Stimulated activated naive B cell treated with anti-CD40 and anti-IgM and Interleukin-4, amounts not matched to agents 10 μg/mL and 1 μg/mL and 100 μg/mL, for 72 hours (primary cell): Measurements from ENCODE around the gene MTCH1.
A peak's percentile ranks its signal among the peaks of the same experiment; 100 is the strongest.
"Not testable (repeated sequence)": the region's sequence is repeated elsewhere in the genome, so short reads cannot be mapped to it uniquely, and the experiment has no call there.

Source experiments
- ATAC-seq, 2 donors: fragments of 150-1000 bp; cut with Tn5 transposase; replicated peaks; 2 replicates each; pipeline ENCODE4 v1.10.0; 2021; ENCODE audit warnings: moderate library complexity in 1 of 2
- DNase-seq: peaks from one replicate; pipeline ENCODE4 v3.0.0; 2021
- H3K27ac Mint-ChIP-seq: one replicate; pipeline ENCODE4 v1.8.0; 2022; ENCODE audit warnings: mild to moderate bottlenecking, mixed read lengths
- H3K27me3 Mint-ChIP-seq, 2 donors: one replicate each; pipeline ENCODE4 v1.8.0; 2022; ENCODE audit warnings: mixed read lengths in 2 of 2
- H3K36me3 Mint-ChIP-seq, 2 donors: one replicate each; pipeline ENCODE4 v1.8.0; 2022; ENCODE audit warnings: mixed read lengths in 2 of 2, mild to moderate bottlenecking in 1 of 2
- H3K4me1 Mint-ChIP-seq, 2 donors: one replicate each; pipeline ENCODE4 v1.8.0; 2022; ENCODE audit warnings: mixed read lengths in 2 of 2, mild to moderate bottlenecking in 1 of 2
- H3K4me3 Mint-ChIP-seq, 2 donors: one replicate each; pipeline ENCODE4 v1.8.0; 2022; ENCODE audit warnings: mild to moderate bottlenecking in 2 of 2, mixed read lengths in 2 of 2, moderate library complexity in 1 of 2
- H3K9me3 Mint-ChIP-seq, 2 donors: one replicate each; pipeline ENCODE4 v1.8.0; 2022; ENCODE audit warnings: mixed read lengths in 2 of 2, mild to moderate bottlenecking in 1 of 2

MTCH1 gene

DNA sequence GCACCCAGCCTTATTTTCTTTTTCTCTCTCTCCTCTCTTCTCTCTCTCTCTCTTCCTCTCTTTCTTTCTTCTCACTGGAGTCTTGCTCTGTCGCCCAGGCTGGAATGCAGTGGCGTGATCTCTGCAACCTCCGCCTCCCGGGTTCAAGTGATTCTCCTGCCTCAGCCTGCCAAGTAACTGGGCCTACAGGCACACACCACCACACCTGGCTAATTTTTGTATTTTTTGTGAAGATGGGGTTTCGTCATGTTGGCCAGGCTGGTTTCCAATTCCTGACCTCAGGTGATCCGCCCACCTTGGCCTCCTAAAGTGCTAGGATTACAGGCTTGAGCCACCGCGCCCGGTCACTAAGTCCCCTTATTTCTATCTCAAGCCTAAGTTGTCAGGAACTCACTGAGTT lies 36.9 kb downstream of the MTCH1 start:
- ATAC-seq, H3K27ac Mint-ChIP-seq, H3K4me3 Mint-ChIP-seq, H3K36me3 Mint-ChIP-seq, DNase-seq, H3K27me3 Mint-ChIP-seq, H3K9me3 Mint-ChIP-seq: not testable (repeated sequence)
- H3K4me1 Mint-ChIP-seq = peaks cover 15 to 21% of the 10 kb centered on the region in 2 donors

DNA sequence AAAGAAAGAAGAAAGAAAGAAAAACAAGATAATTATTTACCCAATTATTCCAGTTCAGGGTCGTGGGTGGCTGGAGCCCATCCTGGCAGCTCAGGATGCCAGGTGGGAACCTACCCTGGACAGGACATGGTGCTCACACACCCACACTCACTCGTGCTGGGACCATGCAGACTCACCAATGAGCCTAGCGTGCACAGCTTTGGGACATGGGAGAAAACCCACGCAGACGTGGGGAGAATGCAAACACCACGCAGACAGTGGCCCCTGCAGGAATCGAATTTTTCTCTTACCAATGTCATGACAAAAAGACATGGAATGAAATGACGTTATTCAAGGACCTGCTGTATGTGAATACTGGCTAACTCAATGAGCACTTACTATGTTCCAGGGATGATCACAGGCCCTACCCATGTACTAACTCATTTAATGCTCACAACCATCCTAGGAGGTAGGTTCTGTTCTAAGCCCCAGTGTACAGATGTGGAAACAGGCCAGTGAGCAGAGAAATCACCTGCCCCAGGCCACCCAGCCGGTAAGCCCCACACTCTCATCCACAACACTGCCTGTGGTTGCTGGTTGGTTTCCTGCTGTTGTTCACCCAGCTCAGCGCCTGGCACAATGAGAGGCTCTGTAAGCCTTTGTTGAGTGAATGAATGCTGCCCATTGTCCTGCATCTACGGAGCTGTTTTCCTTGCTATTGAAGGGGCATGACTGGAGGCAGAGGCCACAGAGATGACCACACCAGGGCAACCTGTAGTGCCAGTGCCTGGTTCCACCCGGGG lies 38.2 kb downstream of the MTCH1 start:
- Mint-ChIP-seq H3K36me3 (no peaks in the 10 kb centered on the region), H3K27ac (peak overlapping the region; percentile 74), H3K4me1 (peaks cover 17 to 21% of the 10 kb centered on the region in 2 donors), H3K27me3 (no peaks in the 10 kb centered on the region), H3K4me3 (no peak overlapping the region), H3K9me3 (no peaks in the 10 kb centered on the region)
- DNase-seq (no peak), ATAC-seq (peak; percentile 69 to 75)

GRCh38 chr6:36946526-36946925 lies 39.5 kb downstream of the MTCH1 start:
- peaks cover 17 to 21% of the 10 kb centered on the region in 2 donors for H3K4me1 Mint-ChIP-seq
- ATAC-seq = no peak
- H3K4me3 Mint-ChIP-seq = no peak overlapping the region
- no peaks in the 10 kb centered on the region for H3K27me3 Mint-ChIP-seq
- no peak for DNase-seq
- H3K27ac Mint-ChIP-seq = no peak overlapping the region
- H3K9me3 Mint-ChIP-seq = no peaks in the 10 kb centered on the region
- no peaks in the 10 kb centered on the region for H3K36me3 Mint-ChIP-seq

- no peak overlapping the region for H3K4me3 Mint-ChIP-seq
- H3K9me3 Mint-ChIP-seq = no peaks in the 10 kb centered on the region
- H3K27me3 Mint-ChIP-seq = peaks cover 3 to 4% of the 10 kb centered on the region in 2 donors
- DNase-seq = no peak
- no peak for ATAC-seq
- no peaks in the 10 kb centered on the region for H3K36me3 Mint-ChIP-seq
- no peak overlapping the region for H3K27ac Mint-ChIP-seq
- peaks cover 17 to 21% of the 10 kb centered on the region in 2 donors for H3K4me1 Mint-ChIP-seq
Observed at GRCh38 chr6:36945301-36945700, 40.7 kb downstream of the MTCH1 start.

DNA sequence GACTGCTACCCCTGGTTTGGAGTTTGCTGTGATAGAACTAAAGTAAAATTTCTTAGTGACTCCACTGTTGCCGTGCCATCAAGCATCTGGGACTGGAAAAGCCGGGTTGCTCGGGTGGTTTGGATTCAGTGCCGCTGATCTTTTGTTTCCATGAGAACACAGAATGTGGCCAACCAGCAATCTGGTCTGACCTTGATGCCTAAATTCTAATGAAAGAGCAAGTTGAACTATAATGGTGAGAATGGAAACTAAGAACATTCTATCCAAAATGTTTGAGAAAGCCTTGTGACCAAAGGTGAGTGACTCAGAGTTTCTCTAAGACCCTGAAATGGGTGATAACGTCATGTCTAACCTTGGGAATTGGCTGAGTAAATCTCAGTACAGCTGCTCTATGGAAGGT lies 41.3 kb downstream of the MTCH1 start:
- Mint-ChIP-seq H3K4me1 (peaks cover 17 to 21% of the 10 kb centered on the region in 2 donors), H3K36me3 (no peaks in the 10 kb centered on the region), H3K27ac (no peak overlapping the region), H3K27me3 (peaks cover 9 to 10% of the 10 kb centered on the region in 2 donors), H3K9me3 (no peaks in the 10 kb centered on the region), H3K4me3 (no peak overlapping the region)
- DNase-seq = no peak
- no peak for ATAC-seq

DNA sequence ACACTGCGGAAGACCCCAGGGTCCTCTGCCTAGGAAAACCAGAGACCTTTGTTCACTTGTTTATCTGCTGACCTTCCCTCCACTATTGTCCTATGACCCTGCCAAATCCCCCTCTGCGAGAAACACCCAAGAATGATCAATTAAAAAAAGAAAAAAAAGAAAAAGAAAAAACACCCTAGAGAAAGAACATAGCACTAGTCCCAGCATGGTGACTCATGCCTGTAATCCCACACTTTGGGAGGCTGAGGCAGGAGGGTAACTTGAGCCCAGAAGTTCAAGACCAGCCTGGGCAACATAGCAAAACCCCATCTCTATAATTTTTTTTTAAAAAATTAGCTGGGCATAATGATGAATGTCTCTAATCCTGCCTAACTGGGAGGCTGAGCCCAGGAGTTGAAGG lies 43.7 kb downstream of the MTCH1 start:
- DNase-seq, H3K27ac Mint-ChIP-seq, H3K36me3 Mint-ChIP-seq, H3K4me3 Mint-ChIP-seq, H3K9me3 Mint-ChIP-seq, ATAC-seq: not testable (repeated sequence)
- H3K4me1 Mint-ChIP-seq = peaks cover 12 to 16% of the 10 kb centered on the region in 2 donors
- peaks cover 17 to 19% of the 10 kb centered on the region in 2 donors for H3K27me3 Mint-ChIP-seq

- ATAC-seq = not testable (repeated sequence)
- H3K4me1 Mint-ChIP-seq = peaks cover 11 to 16% of the 10 kb centered on the region in 2 donors
- peaks cover 17 to 19% of the 10 kb centered on the region in 2 donors for H3K27me3 Mint-ChIP-seq
Observed at GRCh38 chr6:36941561-36941960, 44.4 kb downstream of the MTCH1 start.

DNA sequence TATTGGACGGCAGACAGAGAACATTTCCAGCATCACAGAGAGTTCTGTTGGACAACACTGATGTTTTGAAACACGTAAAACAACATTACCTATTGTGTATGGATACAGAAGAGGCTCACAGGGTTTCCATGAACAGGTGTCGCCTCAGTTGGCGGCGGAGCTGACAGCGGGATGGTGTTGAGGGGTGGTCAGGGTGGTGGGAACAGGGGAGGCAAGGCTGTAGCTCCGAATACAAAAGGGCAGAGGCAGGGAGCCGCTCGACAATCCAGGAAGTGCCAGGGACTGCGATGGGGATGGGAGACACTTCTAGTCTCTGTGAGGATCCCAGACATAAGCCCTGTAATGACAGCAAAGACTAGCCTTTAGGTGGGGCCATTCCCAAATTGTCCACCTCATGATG lies 46.0 kb downstream of the MTCH1 start:
- peaks cover 11 to 21% of the 10 kb centered on the region in 2 donors for H3K4me1 Mint-ChIP-seq
- H3K27me3 Mint-ChIP-seq = peaks cover 17 to 19% of the 10 kb centered on the region in 2 donors
- H3K36me3 Mint-ChIP-seq = no peaks in the 10 kb centered on the region
- no peaks in the 10 kb centered on the region for H3K9me3 Mint-ChIP-seq
- ATAC-seq = no peak
- DNase-seq = no peak
- no peak overlapping the region for H3K27ac Mint-ChIP-seq
- H3K4me3 Mint-ChIP-seq = no peak overlapping the region

More at GRCh38 chr6:36941561-36941960, 44.4 kb downstream of the MTCH1 start:
- H3K27ac Mint-ChIP-seq, H3K36me3 Mint-ChIP-seq, H3K4me3 Mint-ChIP-seq, DNase-seq, H3K9me3 Mint-ChIP-seq: not testable (repeated sequence)

- not testable (repeated sequence) for H3K4me3 Mint-ChIP-seq, H3K9me3 Mint-ChIP-seq, H3K36me3 Mint-ChIP-seq, DNase-seq, ATAC-seq, H3K27ac Mint-ChIP-seq
- Mint-ChIP-seq H3K27me3 (peaks cover 17 to 19% of the 10 kb centered on the region in 2 donors), H3K4me1 (peaks cover 6 to 13% of the 10 kb centered on the region in 2 donors)
Observed at GRCh38 chr6:36939005-36939404, 47.0 kb downstream of the MTCH1 start.

DNA sequence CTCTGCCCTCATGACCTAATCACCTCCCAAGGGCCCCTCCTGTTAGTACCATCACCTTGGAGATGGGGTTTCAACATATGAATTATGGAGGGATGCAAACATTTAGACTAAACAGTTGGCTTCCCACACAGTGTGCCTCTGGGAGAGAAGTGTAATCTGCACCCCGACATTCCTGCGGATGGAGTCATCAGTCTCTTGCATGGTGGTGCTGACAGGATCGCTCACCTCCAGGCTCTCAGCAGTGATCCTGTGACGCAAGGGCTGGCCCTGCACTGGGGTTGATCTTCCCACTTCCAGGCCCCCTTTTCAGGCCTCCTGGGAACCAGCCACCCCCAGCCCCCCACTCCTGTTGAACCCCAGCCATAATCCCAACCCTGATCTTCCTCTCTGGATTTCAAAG lies 47.5 kb downstream of the MTCH1 start:
- ATAC-seq (no peak), DNase-seq (no peak)
- no peak overlapping the region for H3K27ac Mint-ChIP-seq
- H3K4me3 Mint-ChIP-seq = no peak overlapping the region
- H3K9me3 Mint-ChIP-seq = no peaks in the 10 kb centered on the region
- peaks cover 3 to 10% of the 10 kb centered on the region in 2 donors for H3K4me1 Mint-ChIP-seq
- H3K36me3 Mint-ChIP-seq = no peaks in the 10 kb centered on the region
- peaks cover 17 to 19% of the 10 kb centered on the region in 2 donors for H3K27me3 Mint-ChIP-seq

DNA sequence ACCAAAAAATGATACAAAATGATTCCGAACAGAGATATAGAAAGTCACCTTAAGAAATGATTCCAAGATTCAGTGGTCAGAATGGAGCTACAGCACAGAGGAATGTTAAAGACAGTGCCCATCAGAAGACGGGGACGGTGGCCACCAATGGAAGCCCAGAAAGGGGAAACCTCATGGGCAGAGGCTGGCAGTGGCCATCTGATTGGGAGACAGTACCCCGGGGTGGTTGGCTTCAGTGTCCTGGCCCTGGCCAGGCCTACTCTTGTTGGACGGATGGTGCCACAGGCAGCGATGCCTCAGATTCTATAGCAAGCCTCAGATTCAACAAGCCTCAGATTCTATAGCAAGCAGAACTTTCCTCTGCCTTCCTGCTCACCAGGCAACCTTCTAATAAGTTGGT lies 48.1 kb downstream of the MTCH1 start:
- peaks cover 0 to 6% of the 10 kb centered on the region in 2 donors for H3K4me1 Mint-ChIP-seq
- H3K27me3 Mint-ChIP-seq = peaks cover 17 to 19% of the 10 kb centered on the region in 2 donors
- no peak overlapping the region for H3K4me3 Mint-ChIP-seq
- ATAC-seq = no peak
- no peak for DNase-seq
- H3K36me3 Mint-ChIP-seq = no peaks in the 10 kb centered on the region
- no peak overlapping the region for H3K27ac Mint-ChIP-seq
- no peaks in the 10 kb centered on the region for H3K9me3 Mint-ChIP-seq

DNA sequence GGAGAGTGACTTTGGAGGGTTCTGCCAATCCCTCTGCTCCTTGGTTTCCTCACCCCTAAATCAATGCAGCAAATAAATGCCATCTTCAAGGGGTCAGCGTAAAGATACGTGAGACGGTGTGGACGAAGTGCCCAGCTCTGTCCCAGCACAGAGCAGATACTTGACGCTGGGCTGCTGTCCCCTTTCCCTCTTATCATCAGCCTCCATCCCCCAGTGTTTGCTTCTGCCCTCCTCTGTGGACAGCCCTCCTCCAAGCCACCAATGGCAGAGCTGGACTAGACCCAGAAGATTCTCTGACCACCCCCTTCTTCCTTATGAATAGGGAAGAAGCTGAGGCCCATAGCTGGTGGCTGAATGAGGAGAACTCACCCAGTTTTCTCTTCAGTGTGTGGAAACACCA lies 49.2 kb downstream of the MTCH1 start:
- Mint-ChIP-seq H3K27me3 (peaks cover 17 to 19% of the 10 kb centered on the region in 2 donors), H3K4me3 (no peak overlapping the region), H3K27ac (no peak overlapping the region), H3K9me3 (no peaks in the 10 kb centered on the region), H3K4me1 (peaks cover 0 to 6% of the 10 kb centered on the region in 2 donors), H3K36me3 (no peaks in the 10 kb centered on the region)
- ATAC-seq (no peak), DNase-seq (no peak)

- Mint-ChIP-seq H3K4me3 (no peak overlapping the region), H3K36me3 (no peaks in the 10 kb centered on the region), H3K9me3 (no peaks in the 10 kb centered on the region), H3K4me1 (peaks cover 0 to 6% of the 10 kb centered on the region in 2 donors), H3K27me3 (peaks cover 10 to 11% of the 10 kb centered on the region in 2 donors), H3K27ac (no peak overlapping the region)
- DNase-seq (no peak), ATAC-seq (no peak)
Observed at GRCh38 chr6:36934901-36935300, 51.1 kb downstream of the MTCH1 start.

DNA sequence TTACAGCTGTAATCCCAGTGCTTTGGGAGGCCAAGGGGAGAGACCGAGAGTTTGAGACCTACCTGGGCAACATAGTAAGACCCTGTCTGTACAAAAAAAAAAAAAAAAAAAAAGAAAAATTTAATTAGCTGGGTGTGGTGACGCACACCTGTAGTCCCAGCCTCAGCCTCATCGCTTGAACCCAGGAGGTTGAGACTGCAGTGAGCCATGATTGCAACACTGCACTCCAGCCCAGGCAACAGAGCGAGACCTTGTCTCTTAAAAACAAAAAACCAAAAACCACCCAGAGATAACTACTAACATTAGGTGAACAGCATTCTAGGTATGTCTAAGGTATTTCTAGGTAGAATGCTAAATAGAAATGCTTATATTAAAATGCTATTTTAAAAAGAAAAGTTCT lies 52.5 kb downstream of the MTCH1 start:
- no peaks in the 10 kb centered on the region for H3K27me3 Mint-ChIP-seq
- H3K4me3 Mint-ChIP-seq = no peak overlapping the region
- H3K9me3 Mint-ChIP-seq = no peaks in the 10 kb centered on the region
- DNase-seq = no peak
- ATAC-seq = no peak
- H3K36me3 Mint-ChIP-seq = no peaks in the 10 kb centered on the region
- peaks cover 0 to 6% of the 10 kb centered on the region in 2 donors for H3K4me1 Mint-ChIP-seq
- H3K27ac Mint-ChIP-seq = no peak overlapping the region

DNA sequence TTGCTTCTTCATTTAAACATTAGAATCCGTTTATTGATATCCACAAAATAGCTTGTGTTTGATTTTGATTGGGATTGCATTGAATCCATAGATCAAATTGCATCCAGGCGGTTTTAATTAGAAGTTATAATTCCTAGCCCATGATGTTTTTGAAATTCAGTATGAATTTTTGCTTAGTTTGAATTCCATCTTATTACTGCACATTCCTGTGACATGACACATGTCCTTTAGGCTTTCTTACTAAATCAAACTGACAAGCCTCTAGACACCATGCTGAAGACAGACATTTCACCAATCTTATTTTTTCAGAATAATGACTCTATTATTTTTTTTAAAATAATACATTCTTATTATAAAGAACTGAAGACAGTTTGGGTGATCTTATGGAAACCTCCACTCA lies 52.9 kb downstream of the MTCH1 start:
- H3K9me3 Mint-ChIP-seq = no peaks in the 10 kb centered on the region
- H3K4me3 Mint-ChIP-seq = no peak overlapping the region
- no peaks in the 10 kb centered on the region for H3K36me3 Mint-ChIP-seq
- no peaks in the 10 kb centered on the region for H3K27me3 Mint-ChIP-seq
- H3K4me1 Mint-ChIP-seq = peaks cover 0 to 6% of the 10 kb centered on the region in 2 donors
- no peak for ATAC-seq
- H3K27ac Mint-ChIP-seq = no peak overlapping the region
- no peak for DNase-seq
